ENCODE data around the gene ETS2.

GRCh38 chr21:38809198-38809878 lies 3.6 kb downstream of the ETS2 start:
- TF ChIP-seq CTCF (conservative IDR thresholded peaks at IDR 0.05; ENCODE audit: low read depth, low read length) (no peak), POLR2A (IDR thresholded peaks at IDR 0.05; ENCODE audit: low read depth, low read length) (no peak), BHLHE40 (IDR thresholded peaks at IDR 0.05; ENCODE audit: low read depth, low read length) (no peak), MAFK (IDR thresholded peaks at IDR 0.05; ENCODE audit: low read depth, low read length) (no peak), USF2 (IDR thresholded peaks at IDR 0.05; ENCODE audit: low read depth, low read length) (no peak), ELK1 (IDR thresholded peaks at IDR 0.05; ENCODE audit: borderline replicate concordance, low read depth, low read length) (no peak), MAZ (IDR thresholded peaks at IDR 0.05; ENCODE audit: borderline replicate concordance, low read depth, low read length) (no peak), SMC3 (IDR thresholded peaks at IDR 0.05; ENCODE audit: low read depth, low read length) (no peak), FOS (IDR thresholded peaks at IDR 0.05; ENCODE audit: low read depth, low read length) (no peak), MXI1 (IDR thresholded peaks at IDR 0.05; ENCODE audit: borderline replicate concordance, low read depth, low read length) (no peak), CEBPB (IDR thresholded peaks at IDR 0.05; ENCODE audit: low read depth, low read length) (no peak), RCOR1 (IDR thresholded peaks at IDR 0.05; ENCODE audit: insufficient replicate concordance, low read length) (no peak), RFX5 (IDR thresholded peaks at IDR 0.05; ENCODE audit: low read depth, low read length) (no peak), NFE2L2 (IDR thresholded peaks at IDR 0.05; ENCODE audit: low read depth, low read length) (no peak)

Data from IMR-90 (cell line).